ENCODE data around the gene RAP1A.

DNA sequence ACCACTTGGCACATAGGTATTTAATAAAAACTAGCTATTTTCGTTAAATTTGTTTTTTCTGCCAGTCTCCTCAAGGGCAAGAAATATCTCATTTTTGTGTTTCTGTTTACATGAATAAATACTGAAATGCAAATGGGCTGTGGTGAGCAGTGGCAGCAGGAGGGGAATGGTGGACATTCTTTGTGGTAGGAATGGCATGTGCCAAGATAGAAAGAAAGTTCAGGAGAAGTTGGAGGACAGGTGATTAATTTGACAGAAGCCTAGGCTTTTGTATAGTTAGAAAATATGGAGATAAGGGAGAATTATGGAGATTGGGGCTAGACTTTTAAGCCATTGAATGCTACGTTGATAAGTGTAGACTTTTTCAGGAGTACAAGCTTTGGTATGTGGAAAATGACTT lies 8.6 kb downstream of the RAP1A start:
- TF ChIP-seq, protein P1, sequence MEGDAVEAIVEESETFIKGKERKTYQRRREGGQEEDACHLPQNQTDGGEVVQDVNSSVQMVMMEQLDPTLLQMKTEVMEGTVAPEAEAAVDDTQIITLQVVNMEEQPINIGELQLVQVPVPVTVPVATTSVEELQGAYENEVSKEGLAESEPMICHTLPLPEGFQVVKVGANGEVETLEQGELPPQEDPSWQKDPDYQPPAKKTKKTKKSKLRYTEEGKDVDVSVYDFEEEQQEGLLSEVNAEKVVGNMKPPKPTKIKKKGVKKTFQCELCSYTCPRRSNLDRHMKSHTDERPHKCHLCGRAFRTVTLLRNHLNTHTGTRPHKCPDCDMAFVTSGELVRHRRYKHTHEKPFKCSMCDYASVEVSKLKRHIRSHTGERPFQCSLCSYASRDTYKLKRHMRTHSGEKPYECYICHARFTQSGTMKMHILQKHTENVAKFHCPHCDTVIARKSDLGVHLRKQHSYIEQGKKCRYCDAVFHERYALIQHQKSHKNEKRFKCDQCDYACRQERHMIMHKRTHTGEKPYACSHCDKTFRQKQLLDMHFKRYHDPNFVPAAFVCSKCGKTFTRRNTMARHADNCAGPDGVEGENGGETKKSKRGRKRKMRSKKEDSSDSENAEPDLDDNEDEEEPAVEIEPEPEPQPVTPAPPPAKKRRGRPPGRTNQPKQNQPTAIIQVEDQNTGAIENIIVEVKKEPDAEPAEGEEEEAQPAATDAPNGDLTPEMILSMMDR (IDR thresholded peaks at IDR 0.05): no peak
- no peak for TF ChIP-seq SIN3A (IDR thresholded peaks at IDR 0.05; ENCODE audit: borderline replicate concordance, insufficient read depth, low read depth, low read length)
- no peak for TF ChIP-seq TCF7L2 (IDR thresholded peaks at IDR 0.05; ENCODE audit: low read depth, low read length)
